Keratinocyte (primary cell): ENCODE measurements around the gene ANKRD61. TPM values are rescaled to one million over a fixed set of nuclear protein-coding genes. Genes with fewer than 3 reads are reported as not detected.

Source experiments
- DNase-seq: peaks from one replicate; pipeline ENCODE4 v3.0.0-alpha.2; 2011; ENCODE audit warnings: low read depth, missing footprints, low spot score
- FAIRE-seq: peaks from 2 replicates; lab custom pipeline; 2011; peaks lifted over from hg19 to GRCh38; lab: Jason Lieb, UNC
- H2AFZ ChIP-seq: 2 replicates; pipeline ENCODE4 v1.6.0; 2012; ENCODE audit warnings: low read length, control low read depth, inconsistent platforms; ENCODE audit not compliant: control insufficient read depth
- H3K27ac ChIP-seq: 2 replicates; pipeline ENCODE4 v1.5.1; 2011; ENCODE audit warnings: low read length; ENCODE audit not compliant: control insufficient read depth, insufficient read depth
- H3K27me3 ChIP-seq: 3 replicates; pipeline ENCODE4 v1.6.0; 2011; ENCODE audit warnings: low read length; ENCODE audit not compliant: control insufficient read depth, insufficient read depth; ENCODE audit errors: extremely low read depth
- H3K36me3 ChIP-seq, 2 experiments: 2 replicates in 1 of 2; 3 replicates in 1 of 2; pipeline ENCODE4 v1.5.1; 2011; ENCODE audit warnings: low read length in 2 of 2, mild to moderate bottlenecking in 1 of 2; ENCODE audit not compliant: control insufficient read depth in 2 of 2, insufficient read depth in 2 of 2; ENCODE audit errors: extremely low read depth in 1 of 2
- H3K4me1 ChIP-seq: 3 replicates; pipeline ENCODE4 v1.5.1; 2011; ENCODE audit warnings: low read length; ENCODE audit not compliant: control insufficient read depth, insufficient read depth; ENCODE audit errors: extremely low read depth
- H3K4me2 ChIP-seq: 3 replicates; pipeline ENCODE4 v1.6.0; 2011; ENCODE audit warnings: low read depth, low read length; ENCODE audit not compliant: control insufficient read depth, insufficient read depth; ENCODE audit errors: extremely low read depth
- H3K4me3 ChIP-seq, 3 experiments: fragments of 200-600 bp in 1 of 3; sonication (generic) in 1 of 3; 2 replicates in 2 of 3; 3 replicates in 1 of 3; pipeline ENCODE4 v1.5.1; 2011 to 2016; ENCODE audit warnings: low read length in 3 of 3, mild to moderate bottlenecking in 3 of 3, control low read depth in 2 of 3, inconsistent platforms in 1 of 3, low read depth in 1 of 3, mixed read lengths in 1 of 3, mixed run types in 1 of 3, moderate library complexity in 1 of 3; ENCODE audit not compliant: control insufficient read depth in 2 of 3, insufficient read depth in 2 of 3; ENCODE audit errors: extremely low read depth in 1 of 3
- H3K79me2 ChIP-seq: 2 replicates; pipeline ENCODE4 v1.6.0; 2012; ENCODE audit warnings: low read length; ENCODE audit not compliant: control insufficient read depth, insufficient read depth
- H3K9ac ChIP-seq: 3 replicates; pipeline ENCODE4 v1.6.0; 2011; ENCODE audit warnings: low read length; ENCODE audit not compliant: control insufficient read depth, insufficient read depth; ENCODE audit errors: extremely low read depth
- H3K9me1 ChIP-seq: 3 replicates; pipeline ENCODE4 v1.6.0; 2011; ENCODE audit warnings: low read length; ENCODE audit not compliant: control insufficient read depth, insufficient read depth; ENCODE audit errors: extremely low read depth
- H3K9me3 ChIP-seq: 2 replicates; pipeline ENCODE4 v1.5.1; 2012; ENCODE audit warnings: low read depth, low read length; ENCODE audit not compliant: control insufficient read depth
- H4K20me1 ChIP-seq: 3 replicates; pipeline ENCODE4 v1.6.0; 2011; ENCODE audit warnings: low read length; ENCODE audit not compliant: control insufficient read depth, insufficient read depth; ENCODE audit errors: extremely low read depth
- EZH2 ChIP-seq: IDR thresholded peaks from one replicate; pipeline ENCODE4 v1.6.1; 2012; ENCODE audit warnings: inconsistent platforms, mild to moderate bottlenecking, low read length, moderate library complexity
- dilution Hi-C: fragments of 300-500 bp; cut with MboI; formaldehyde crosslinking; loops from one replicate; pipeline ENCODE4 v1.7.0; 2020; ENCODE audit warnings: low sequenced_read_pairs; ENCODE audit not compliant: extremely low pct_ligation_motif_present
- polyA plus RNA-seq, 5 experiments: library from polyadenylated mRNA; depleted of rRNA in 3 of 5; stranded (reverse) in 3 of 5; stranded (forward) in 1 of 5; unstranded in 1 of 5; fragments of >200 nt; gene quantifications; 1 replicate in 1 of 5; 2 replicates in 3 of 5; 3 replicates in 1 of 5; pipeline versions ENCODE4 v1.2.1 to v1.2.3, GENCODE V29; 2011 to 2012; ENCODE audit warnings: missing spikeins in 2 of 5, low read depth in 1 of 5, low replicate concordance in 1 of 5
- TF ChIP-seq, protein P1 (sequence below), 3 experiments: IDR thresholded peaks in 1 of 3; conservative IDR thresholded peaks in 1 of 3; optimal IDR thresholded peaks in 1 of 3; 2 replicates in 2 of 3; 3 replicates in 1 of 3; pipeline versions ENCODE3 to v1.5.1; 2011; ENCODE audit warnings: low read length in 3 of 3, mild to moderate bottlenecking in 3 of 3, moderate library complexity in 2 of 3, control low read depth in 1 of 3, inconsistent platforms in 1 of 3; ENCODE audit not compliant: insufficient read depth in 2 of 3; ENCODE audit errors: extremely low read depth in 1 of 3

The ANKRD61 gene
- polyA plus RNA-seq, 1 donor (not counting 4 experiments of a cell fraction or from before 2014, with no cell fraction given): 0.22 TPM

DNA sequence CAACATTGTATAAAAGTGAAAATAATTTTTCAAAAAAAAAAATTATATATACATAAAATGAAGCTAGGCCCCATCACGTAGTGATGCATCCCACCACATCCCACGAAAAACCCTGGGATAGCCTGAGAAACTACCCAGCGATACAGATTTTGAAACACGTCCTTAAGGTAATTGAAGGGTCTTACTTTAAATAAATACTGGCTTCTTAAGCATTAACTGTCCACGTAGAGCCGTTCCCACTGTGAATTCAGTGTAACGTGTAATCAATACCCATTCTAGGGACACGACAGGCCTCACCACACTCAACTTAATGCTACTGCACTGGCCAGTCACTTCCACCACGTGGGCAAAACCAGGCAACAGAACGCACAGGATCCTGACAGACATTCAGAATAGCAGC is 4.0 kb downstream of the ANKRD61 start:
- Histone ChIP-seq H3K9me1 (no peaks in the 10 kb centered on the region), H3K27ac (no peak overlapping the region), H3K36me3 (peaks cover 23 to 25% of the 10 kb centered on the region in 2 experiments), H3K4me1 (no peaks in the 10 kb centered on the region), H3K27me3 (no peaks in the 10 kb centered on the region), H2AFZ (no peak overlapping the region), H3K9ac (no peak overlapping the region), H3K79me2 (peaks cover 2% of the 10 kb centered on the region), H3K9me3 (no peaks in the 10 kb centered on the region), H4K20me1 (no peaks in the 10 kb centered on the region), H3K4me2 (no peak overlapping the region), H3K4me3 (no peak overlapping the region)
- FAIRE-seq (no peak), DNase-seq (no peak)
- TF ChIP-seq, protein P1, sequence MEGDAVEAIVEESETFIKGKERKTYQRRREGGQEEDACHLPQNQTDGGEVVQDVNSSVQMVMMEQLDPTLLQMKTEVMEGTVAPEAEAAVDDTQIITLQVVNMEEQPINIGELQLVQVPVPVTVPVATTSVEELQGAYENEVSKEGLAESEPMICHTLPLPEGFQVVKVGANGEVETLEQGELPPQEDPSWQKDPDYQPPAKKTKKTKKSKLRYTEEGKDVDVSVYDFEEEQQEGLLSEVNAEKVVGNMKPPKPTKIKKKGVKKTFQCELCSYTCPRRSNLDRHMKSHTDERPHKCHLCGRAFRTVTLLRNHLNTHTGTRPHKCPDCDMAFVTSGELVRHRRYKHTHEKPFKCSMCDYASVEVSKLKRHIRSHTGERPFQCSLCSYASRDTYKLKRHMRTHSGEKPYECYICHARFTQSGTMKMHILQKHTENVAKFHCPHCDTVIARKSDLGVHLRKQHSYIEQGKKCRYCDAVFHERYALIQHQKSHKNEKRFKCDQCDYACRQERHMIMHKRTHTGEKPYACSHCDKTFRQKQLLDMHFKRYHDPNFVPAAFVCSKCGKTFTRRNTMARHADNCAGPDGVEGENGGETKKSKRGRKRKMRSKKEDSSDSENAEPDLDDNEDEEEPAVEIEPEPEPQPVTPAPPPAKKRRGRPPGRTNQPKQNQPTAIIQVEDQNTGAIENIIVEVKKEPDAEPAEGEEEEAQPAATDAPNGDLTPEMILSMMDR (optimal IDR thresholded peaks at IDR 0.05 in 1 of 3, IDR thresholded peaks at IDR 0.05 in 1 of 3, conservative IDR thresholded peaks at IDR 0.05 in 1 of 3; ENCODE audit: extremely low read depth in 1 of 3, insufficient read depth in 2 of 3, low read length in 3 of 3): no peak
- TF ChIP-seq EZH2: no peak
- dilution Hi-C loops: no loop called here

DNA sequence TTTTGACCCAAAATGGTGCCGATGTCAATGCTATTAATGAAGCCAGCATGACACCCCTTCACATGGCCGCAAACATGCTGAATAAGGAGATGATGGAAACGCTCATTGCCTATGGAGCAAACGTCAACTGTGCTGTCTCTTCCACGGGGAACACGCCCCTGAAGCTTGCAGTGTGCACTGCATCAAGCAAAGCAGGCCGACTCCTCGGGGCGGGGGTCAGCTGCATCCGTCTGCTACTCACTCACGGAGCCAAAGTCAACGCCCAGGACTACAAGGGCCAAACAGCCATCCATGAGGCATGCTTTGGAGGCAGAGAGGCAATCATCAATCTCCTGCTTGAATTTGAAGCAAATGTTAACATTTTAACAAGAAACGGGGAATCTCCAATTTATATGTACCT is 4.5 kb downstream of the ANKRD61 start:
- no peak for DNase-seq
- Histone ChIP-seq H2AFZ (no peak overlapping the region), H4K20me1 (no peaks in the 10 kb centered on the region), H3K79me2 (peaks cover 2% of the 10 kb centered on the region), H3K9ac (no peak overlapping the region), H3K4me1 (no peaks in the 10 kb centered on the region), H3K36me3 (peaks cover 24 to 28% of the 10 kb centered on the region in 2 experiments), H3K9me3 (no peaks in the 10 kb centered on the region), H3K27ac (no peak overlapping the region), H3K4me2 (no peak overlapping the region), H3K9me1 (no peaks in the 10 kb centered on the region), H3K27me3 (no peaks in the 10 kb centered on the region), H3K4me3 (no peak overlapping the region)
- dilution Hi-C loops: no loop called here
- no peak for FAIRE-seq
- TF ChIP-seq, protein P1 (optimal IDR thresholded peaks at IDR 0.05 in 1 of 3, IDR thresholded peaks at IDR 0.05 in 1 of 3, conservative IDR thresholded peaks at IDR 0.05 in 1 of 3; ENCODE audit: extremely low read depth in 1 of 3, insufficient read depth in 2 of 3, low read length in 3 of 3): no peak
- TF ChIP-seq EZH2: no peak
